GM19351 (cell line): ENCODE data around the gene BACE2.
"Not testable (repeated sequence)": the region's sequence is repeated elsewhere in the genome, so short reads cannot be mapped to it uniquely, and the experiment has no call there.

ENCODE experiments used
- ATAC-seq: cut with Tn5 transposase; IDR thresholded peaks from one replicate; pipeline ENCODE4 v1.9.1; 2021; ENCODE audit warnings: mild to moderate bottlenecking, moderate library complexity; ENCODE audit not compliant: unreplicated experiment

Gene BACE2

DNA sequence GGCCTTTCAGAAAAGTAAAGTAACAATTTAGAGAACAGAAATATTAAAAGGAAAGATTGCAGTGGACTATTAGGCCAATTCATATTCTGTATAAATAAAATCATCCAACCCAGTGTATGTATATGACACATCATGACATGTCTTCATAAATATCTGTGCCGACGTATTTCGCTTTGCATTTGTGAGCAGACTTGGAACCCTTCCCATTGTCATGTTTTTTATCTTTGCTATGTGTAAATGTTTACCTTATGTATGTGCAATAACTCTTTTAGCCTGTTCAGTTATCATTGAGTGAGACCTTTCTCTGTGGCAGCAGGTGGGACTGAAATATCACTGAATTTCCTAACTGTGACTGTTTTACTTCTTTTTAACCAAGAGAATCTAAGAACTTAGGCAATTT, 90.7 kb downstream of the BACE2 start:
- no peak for ATAC-seq

DNA sequence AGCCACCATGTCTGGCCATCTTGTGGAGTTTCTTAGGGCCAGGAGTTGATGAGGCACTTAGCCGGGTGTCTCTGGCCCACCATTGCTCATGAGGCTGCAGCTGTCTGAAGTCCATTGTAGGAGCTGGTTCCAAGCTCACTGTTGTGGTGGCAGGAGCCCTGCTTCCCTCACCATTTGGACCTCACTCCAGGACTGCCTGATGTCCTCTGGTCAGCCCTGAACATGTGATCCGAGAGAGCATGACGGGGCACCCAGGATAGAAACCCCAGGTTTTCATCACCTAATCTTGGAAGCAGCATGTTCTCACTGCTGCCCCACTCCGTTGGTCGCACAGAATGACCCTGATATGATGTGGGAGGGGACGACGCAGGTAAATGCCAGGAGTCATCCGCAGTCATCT, 92.5 kb downstream of the BACE2 start:
- no peak for ATAC-seq

DNA sequence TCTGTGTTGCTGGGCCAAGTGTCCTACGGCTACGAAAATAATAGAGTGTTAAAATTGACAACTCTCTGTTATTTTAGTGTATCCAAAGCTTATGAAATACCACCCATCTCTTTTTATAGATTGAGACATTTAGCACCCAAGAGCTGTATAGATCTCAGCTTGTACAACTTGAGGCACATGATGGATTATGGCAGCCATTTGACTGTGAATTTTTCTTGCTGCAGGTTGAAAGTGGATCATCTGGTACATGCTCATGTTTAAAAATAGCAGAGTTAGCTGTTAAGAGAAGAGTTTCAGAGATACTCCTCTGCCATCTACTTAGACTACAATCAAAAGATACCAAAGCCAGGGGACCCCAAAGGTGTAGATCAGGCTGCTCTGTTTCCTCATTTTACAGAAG, 99.4 kb downstream of the BACE2 start:
- no peak for ATAC-seq

DNA sequence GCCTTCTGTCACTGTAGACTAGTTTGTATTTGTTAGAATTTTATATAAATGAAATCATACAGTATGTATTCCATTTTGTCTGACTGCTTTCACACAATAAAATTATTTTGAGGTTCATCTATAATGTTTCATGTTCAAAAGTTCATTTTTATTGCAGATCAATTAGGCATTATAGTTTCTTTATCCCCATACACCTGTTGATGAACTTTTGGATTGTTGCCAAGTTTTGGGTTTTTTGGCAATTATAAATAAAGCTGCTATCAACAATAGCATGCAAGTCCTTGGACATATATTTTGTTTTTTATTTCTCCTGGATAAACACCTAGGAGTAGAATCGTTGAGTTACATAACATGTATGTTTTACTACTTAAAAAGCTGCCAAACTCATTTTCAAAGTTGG, 101.6 kb downstream of the BACE2 start:
- no peak for ATAC-seq

DNA sequence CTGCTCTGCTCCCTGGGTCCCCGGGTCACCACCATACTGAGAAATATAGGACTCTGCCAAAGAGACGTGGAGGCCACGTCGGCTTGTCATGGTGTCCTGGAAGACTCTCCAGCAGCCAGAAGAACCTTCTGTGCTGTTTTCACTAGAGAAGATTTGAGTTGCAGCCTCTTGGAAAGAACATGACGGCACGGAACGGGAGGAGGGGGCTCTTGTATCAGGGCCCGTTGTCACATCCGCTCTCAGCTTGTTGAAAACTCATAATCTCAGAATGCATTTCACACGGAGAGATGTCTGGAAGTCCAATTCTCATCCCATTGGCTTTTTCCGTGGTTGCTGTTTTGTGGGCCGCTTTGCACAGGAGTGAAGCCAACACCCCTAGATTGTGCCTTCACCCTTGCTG, 109.2 kb downstream of the BACE2 start:
- no peak for ATAC-seq

DNA sequence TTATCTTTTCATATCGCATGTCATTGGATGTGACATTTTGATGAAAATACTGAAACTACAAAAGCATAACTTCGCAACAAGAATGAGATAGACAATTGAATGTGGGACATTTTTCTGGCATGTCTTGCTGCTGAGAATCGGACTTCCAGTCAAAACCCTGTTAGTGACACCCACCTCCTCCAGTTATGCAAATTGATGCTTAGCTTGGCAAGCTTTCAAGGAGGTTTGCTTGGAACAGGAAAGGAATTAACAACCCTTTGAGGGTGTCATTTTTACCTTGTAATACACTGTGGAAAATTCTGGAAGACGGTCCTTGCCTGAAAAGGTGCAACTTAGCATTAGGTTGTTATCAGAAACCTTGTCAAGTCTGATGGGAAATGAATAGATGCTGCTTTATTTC, 109.9 kb downstream of the BACE2 start:
- ATAC-seq, result no peak

DNA sequence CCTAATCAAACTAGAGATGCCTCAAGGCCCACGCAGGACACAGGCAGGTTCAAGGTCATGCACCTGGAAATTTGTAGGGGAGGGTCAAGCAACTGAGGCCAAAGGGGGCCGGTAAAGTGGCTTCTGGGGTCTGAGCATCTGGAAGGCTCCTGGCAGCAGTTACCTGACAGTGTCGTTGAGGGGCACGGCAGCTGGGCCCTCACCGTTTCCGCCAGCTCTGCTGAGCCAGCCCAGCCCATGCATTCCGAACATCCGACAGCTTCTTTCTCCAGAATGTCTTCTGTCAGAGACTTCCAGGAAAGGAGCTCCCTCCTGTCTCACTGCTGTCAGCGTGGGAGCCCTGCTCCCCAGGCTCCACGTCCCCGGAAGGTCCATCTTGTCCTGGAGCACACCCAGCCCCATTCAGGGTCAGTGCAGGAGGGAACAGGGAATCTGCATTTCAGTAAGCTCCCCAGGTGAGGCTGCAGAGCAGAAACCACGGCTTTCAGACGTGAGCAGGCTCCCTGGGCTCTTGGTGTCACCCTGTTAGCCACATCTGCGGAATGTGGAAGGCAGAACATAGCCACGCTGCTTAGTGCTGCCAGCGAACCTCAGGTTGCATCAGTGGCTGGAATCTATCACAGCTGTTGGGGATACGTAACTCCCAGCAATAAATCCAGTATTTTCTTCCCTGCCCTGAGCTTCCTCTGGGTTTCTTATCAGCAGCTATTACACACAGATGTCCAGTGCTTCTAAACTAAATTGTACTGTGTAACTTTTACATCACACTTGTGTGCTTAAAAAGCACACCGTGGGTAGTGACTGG, 112.4 kb downstream of the BACE2 start:
- ATAC-seq, result no peak

DNA sequence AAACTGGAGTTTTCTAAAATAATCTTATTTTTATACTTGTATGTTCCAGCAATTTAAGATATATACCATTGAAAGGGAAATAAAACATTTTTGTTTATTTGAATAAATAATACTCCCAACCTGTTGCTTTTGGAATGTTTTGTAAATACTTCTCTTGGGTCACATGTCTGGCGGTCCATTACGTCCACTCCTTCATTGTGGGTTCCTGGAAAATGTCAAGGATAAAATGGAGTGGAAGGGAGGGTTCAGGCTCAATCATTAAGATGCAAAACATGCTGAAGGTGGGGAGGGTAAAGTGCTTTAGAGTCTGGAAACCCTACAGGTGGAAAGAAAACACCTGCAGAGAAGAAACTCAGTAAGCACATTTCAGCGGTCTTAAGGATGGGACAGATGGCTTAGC, 114.5 kb downstream of the BACE2 start:
- ATAC-seq, result no peak

DNA sequence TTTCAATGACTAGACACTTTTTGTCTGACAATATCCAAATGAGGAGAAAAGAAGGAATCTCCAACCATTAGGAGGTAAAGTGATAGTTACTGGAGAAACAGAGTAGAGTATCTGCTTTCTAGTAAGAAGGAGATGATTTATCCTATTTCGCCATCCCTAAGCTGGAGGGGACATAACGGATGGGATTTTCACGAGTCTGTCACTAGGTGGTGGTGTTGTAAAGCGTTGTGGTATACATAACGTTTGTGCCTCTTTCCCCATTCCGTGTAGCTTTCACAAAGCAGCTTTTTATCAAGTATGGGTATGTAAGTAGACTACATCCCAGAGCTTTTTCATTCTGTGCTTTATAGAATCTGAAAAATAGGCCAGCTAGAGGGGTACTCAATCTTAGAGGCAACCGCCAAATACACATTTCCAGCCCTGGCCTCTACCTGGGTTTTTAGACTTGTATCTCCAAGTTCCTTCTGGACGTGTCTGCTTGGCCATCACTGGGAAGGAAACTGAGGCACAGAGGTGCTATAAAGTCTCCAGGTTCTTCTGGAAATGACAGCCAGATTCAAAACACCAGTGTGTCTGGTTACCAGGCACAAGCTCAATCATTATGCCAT, 115.4 kb downstream of the BACE2 start:
- peak; percentile 81 for ATAC-seq

DNA sequence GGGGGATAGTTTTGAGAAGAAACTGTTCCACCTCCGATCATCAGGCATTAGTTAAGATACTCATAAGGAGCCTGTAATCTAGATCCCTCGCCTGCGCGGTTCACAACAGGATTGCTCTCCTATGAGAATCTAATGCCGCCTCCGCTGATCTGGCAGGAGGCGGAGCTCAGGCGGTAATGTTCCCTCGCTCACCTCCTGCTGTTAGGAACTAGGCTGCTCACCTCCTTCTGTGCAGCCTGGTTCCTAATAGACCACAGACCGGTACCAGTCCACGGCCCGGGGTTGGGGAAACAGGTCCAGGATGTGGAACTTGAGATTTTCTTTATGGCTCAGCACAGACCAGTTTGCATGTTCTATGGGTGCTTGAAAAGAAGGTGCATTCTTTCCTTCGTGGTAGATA, 121.5 kb downstream of the BACE2 start:
- ATAC-seq, result no peak

DNA sequence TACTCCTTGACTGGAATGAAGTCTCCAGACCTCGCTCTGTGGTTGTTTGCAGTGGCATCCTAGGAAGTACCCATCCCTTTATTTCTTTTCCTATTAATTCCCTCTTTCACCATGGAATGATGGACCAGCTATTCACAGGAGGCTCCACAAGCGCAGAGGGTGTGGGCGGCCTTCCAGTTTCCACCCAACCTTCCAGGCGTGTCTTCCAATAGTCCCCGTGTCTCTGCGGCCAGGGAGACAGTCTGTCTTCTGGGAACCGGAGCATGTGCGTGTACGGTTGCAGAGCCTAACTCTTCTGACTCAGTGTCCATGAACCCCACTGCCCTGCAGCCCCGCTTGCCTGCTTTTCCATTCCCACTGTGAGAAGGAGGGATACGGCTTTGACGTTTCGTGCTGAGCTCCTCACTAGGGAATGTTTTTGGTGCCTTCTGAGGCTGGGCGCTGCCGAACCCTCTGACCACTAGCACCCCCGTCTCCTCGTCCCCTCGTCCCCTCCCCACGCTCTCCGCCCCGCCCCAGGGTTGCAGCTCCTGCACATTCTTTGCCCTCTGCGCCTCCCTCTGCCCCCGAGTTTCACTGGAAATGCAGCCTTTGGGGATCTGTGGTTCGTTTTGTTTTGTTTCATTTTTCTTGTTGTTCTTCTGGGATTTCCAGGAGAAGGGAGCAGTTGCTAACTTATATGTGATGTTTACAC, 122.3 kb downstream of the BACE2 start:
- no peak for ATAC-seq

DNA sequence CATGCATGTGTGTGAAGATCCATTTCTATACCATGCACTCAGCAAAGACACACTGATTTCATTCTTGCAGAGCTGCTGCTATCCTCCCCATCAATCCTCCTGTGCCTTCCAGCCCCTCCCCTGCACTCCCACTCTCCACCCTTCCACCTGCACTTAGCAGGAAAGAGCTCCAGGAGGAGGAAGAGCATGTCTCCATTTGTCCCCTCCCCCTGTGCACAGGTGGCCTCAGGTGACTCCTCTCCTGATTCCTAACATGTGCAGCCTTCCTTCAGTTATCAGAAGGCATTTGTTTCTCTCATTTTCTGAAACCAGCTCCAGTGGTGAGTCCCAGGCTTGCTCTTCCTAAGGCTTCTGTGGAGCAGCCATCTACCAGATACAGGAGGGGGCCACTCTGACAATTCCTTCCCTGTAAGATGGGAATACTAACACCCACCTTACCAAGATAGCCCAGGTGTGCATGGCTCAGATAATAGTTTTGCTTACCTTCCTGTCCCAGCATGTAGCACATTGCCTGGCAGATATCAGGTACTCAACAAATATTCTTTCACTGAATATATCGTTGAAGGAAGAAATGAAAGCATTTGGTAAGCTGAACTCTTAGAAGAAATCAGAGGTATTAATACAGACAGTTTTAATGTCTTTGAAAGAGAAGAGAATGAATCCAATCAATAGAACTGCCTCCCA, 126.7 kb downstream of the BACE2 start:
- no peak for ATAC-seq

DNA sequence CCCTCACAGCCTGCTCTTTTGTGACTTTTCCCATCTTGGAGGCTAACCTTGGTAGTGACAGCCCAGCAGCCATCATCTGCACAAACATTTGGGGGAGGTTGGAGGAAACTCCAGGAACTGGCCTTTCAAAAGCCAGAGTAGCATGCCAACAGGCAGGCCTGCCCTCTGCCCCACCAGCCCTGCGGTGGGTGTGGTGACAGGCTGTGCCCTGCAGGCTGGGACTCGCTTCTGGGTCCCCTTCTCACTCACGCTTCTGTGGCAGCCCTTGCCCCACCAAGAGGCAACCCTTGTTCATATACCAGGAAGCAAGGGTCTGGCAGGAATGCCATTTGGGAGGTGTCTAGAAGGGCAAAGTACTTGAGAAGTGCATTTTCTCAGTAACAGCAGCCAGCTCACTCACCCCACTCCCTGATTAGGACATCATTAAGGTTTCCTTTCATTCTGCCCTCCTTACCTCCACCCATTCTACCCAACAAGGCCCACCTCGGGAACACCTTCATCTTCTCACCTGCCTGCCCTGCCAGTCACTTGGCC, 127.8 kb downstream of the BACE2 start:
- no peak for ATAC-seq

DNA sequence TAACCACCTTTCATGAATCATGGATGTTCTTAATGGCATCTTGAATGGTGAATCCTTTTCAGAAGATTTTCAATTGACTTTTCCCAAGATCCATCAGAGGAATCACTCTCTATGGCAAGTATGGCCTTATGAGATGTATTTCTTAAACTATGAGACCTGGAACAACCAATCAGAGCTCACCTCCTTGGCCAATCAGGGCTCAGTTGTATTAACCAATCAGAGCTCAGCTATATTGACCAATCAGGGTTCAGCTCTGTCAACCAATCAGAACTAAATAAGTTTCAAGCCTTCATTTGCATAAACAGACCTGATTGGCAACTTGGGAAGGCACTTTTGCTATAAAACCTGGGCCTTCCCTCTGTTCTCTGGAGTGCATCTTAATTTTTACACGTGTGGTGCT, 135.0 kb downstream of the BACE2 start:
- no peak for ATAC-seq

DNA sequence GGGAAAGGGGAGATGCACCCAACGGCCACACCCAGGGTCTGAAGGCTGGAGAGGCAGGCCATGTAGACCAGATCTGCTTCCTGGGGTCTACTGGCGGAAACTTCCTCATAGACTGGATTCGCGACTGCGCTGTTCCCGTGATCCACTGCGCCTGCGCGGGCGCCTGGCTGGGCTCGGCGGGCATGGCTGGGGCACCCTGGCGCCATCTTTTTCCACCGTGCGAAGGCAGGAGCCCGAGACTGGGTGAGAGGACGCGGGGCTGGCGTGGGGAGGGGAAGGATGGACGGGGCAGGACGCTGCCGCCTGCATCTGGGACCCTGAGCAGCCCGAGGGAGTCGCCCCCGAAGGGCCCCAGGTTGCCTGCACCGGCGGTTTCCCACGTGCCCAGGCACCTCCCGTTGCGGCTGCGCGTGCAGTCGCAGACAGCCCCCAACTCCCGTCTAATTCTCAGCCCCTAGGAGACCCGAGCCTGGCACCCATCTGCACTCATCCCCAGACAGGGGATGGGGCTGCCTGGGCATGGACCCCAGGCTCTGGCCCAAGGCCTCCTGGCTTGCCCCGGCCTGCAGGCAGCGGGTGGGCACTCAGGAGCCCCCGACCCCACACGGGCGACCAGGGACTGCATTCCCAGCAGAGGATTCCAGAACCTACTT, 136.2 kb downstream of the BACE2 start:
- no peak for ATAC-seq

DNA sequence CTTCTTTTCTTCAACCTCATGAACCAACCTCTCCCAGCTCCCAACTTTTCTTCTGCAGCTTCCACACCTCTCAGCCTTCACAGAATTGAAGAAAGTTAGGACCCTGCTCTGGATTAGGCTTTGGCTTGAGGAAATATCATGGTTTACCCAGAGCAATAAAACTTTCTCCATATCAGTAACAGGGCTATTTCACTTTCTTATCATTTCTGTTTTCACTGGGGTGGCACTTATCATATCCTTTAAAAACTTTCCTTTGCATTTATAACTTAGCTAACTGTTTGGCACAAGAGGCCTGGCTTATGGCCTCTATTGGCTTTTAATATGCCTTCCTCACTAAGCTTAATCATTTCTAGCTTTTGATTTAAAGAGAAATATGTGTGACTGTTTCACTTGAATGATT, 139.3 kb downstream of the BACE2 start:
- no peak for ATAC-seq

DNA sequence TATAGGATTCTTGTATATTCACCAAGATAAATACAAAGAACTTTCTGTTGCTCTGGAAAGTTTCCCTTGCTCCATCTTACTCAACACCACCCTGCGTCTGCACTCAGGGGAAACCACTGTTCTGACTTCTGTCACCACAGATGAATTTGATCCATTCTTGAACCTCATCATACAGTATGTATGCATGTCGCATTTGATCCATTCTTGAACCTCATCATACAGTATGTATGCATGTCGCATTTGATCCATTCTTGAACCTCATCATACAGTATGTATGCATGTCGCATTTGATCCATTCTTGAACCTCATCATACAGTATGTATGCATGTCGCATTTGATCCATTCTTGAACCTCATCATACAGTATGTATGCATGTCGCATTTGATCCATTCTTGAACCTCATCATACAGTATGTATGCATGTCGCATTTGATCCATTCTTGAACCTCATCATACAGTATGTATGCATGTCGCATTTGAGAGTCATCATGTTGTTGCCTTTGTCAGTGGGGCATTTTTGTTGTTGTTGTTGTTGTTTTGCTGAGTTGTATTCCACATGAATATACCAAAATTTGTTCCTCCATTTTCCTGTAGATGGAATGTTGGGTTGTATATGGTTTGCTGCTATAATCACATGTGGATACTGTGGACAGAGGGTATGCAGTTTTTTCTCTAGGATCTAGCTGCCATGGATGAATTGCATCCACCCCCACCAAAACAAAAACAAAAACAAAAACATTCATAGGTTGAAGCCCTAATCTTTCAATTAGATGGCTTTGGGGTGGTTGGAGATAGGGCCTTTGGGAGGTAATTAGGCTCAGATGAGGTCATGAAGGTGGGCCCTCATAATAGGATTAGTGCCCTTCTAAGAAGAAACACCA, 145.6 kb downstream of the BACE2 start:
- not testable (repeated sequence) for ATAC-seq

DNA sequence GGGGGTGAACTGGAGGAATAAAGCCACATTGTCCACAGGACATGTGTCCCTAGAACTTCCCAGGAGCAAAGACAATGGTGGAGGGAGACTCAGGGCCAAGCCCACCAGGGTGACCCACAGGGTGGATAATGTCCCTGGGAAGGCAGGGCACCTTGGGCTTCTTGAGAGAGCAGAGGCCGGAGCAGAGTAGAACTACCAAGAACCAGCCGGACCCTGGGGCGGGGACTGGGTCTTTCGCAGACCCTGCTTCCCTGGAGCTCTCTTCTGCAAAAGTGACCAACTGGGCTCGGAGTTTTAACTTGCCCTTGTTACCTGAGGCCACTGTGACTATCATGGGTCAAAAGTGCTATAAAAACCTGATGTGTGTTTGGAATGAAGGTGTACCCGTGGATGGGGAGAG, 147.8 kb downstream of the BACE2 start:
- ATAC-seq, result no peak

DNA sequence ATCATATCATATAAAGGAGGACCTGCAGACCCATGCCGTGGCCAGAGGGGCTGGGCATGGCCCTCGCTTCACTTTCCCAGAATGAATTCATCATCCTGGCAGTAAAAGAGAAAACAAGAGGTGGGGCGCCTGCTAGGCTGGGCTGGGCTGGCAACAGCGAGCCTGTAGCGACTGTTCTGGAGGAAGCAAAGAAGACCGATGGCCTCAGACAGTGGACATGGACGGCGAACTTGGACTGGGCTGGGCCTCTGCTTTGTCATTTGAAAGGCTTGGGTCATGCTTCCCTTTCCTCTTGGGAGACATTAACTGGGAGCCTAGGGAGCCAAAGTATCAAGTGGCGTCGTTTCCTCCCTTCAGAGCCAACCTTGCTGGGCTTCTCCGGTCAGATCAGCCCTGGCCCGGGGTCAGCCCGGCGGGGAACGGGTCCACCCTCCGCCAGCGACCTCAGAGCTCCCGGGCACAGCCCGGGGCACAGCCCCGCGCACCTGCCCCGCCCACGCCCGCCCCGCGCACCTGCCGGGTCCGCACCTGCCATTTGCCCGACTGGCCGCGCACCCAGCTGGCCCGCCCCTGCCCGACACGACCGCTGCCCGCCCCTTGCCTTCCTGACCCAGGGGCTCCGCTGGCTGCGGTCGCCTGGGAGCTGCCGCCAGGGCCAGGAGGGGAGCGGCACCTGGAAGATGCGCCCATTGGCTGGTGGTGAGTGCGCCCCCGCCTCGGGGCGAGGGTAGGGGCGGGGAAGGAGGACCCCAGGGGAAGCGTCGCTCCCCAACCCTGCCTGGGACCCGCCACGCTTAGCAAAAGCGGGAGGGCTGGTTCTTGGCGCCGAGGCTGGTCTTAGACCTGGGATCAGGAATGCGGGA, 148.5 kb downstream of the BACE2 start, which contains the start of gene FAM3B:
FAM3B (plus strand) TSS at position 602 of the 863 bp plus-strand sequence; CDS start at position 681, 79 bp downstream.
- no peak for ATAC-seq
